NCI-H2196 treated with DMSO at 0.1 percent for 48 hours (cell line): ENCODE data around the gene PHC2.

ENCODE experiments used
- DNase-seq: peaks from one replicate; lab custom pipeline; 2025; ENCODE audit not compliant: unreplicated experiment; lab: John Stamatoyannopoulos, UW

PHC2 gene

GRCh38 chr1:33372162-33372561 lies 58.7 kb downstream of the PHC2 start:
- DNase-seq, result no peak

- no peak for DNase-seq
Observed at GRCh38 chr1:33371334-33371733, 59.6 kb downstream of the PHC2 start.

- no peak for DNase-seq
Observed at GRCh38 chr1:33370827-33371226, 60.1 kb downstream of the PHC2 start.

- no peak for DNase-seq
Observed at GRCh38 chr1:33370301-33370700, 60.6 kb downstream of the PHC2 start.

- DNase-seq, result no peak
Observed at GRCh38 chr1:33369764-33370163, 61.1 kb downstream of the PHC2 start.

- DNase-seq, result no peak
Observed at GRCh38 chr1:33369081-33369480, 61.8 kb downstream of the PHC2 start.

- no peak for DNase-seq
Observed at GRCh38 chr1:33368431-33368830, 62.5 kb downstream of the PHC2 start.

- peak; percentile 71 for DNase-seq
Observed at GRCh38 chr1:33367485-33368405, 63.1 kb downstream of the PHC2 start.

- DNase-seq, result no peak
Observed at GRCh38 chr1:33366762-33367484, 64.0 kb downstream of the PHC2 start.

- no peak for DNase-seq
Observed at GRCh38 chr1:33365560-33365997, 65.3 kb downstream of the PHC2 start.

GRCh38 chr1:33364565-33364918 lies 66.4 kb downstream of the PHC2 start:
- DNase-seq, result no peak

GRCh38 chr1:33363470-33363861 lies 67.4 kb downstream of the PHC2 start:
- no peak for DNase-seq

- no peak for DNase-seq
Observed at GRCh38 chr1:33363021-33363420, 67.9 kb downstream of the PHC2 start.

- no peak for DNase-seq
Observed at GRCh38 chr1:33361532-33362235, 69.2 kb downstream of the PHC2 start.

GRCh38 chr1:33360367-33360766 lies 70.5 kb downstream of the PHC2 start:
- DNase-seq, result no peak

GRCh38 chr1:33359931-33360330 lies 71.0 kb downstream of the PHC2 start:
- no peak for DNase-seq

GRCh38 chr1:33358795-33359503 lies 71.9 kb downstream of the PHC2 start:
- no peak for DNase-seq

- DNase-seq, result no peak
Observed at GRCh38 chr1:33358114-33358794, 72.6 kb downstream of the PHC2 start.

- DNase-seq, result no peak
Observed at GRCh38 chr1:33357099-33357498, 73.8 kb downstream of the PHC2 start.

GRCh38 chr1:33354707-33355316 lies 76.1 kb downstream of the PHC2 start:
- no peak for DNase-seq
